Measurements from ENCODE around the gene TBC1D2B. TPM values are rescaled to one million over a fixed set of nuclear protein-coding genes. Genes with fewer than 3 reads are reported as not detected.
"Not testable (repeated sequence)": the region's sequence is repeated elsewhere in the genome, so short reads cannot be mapped to it uniquely, and the experiment has no call there.

The TBC1D2B gene
- total RNA-seq, 1 experiment from 2014 or later, result 9.9 TPM

- H3K36me3 ChIP-seq (replicated peaks; ENCODE audit: control insufficient read depth, insufficient read depth, low read length); DNase-seq; H3K4me3 ChIP-seq (ENCODE audit: insufficient read depth, low read depth, low read length); H3K27me3 ChIP-seq (ENCODE audit: control insufficient read depth, insufficient read depth, low read length): not testable (repeated sequence)
Observed at GRCh38 chr15:77994893-77995536, 82.5 kb downstream of the TBC1D2B start.

DNA sequence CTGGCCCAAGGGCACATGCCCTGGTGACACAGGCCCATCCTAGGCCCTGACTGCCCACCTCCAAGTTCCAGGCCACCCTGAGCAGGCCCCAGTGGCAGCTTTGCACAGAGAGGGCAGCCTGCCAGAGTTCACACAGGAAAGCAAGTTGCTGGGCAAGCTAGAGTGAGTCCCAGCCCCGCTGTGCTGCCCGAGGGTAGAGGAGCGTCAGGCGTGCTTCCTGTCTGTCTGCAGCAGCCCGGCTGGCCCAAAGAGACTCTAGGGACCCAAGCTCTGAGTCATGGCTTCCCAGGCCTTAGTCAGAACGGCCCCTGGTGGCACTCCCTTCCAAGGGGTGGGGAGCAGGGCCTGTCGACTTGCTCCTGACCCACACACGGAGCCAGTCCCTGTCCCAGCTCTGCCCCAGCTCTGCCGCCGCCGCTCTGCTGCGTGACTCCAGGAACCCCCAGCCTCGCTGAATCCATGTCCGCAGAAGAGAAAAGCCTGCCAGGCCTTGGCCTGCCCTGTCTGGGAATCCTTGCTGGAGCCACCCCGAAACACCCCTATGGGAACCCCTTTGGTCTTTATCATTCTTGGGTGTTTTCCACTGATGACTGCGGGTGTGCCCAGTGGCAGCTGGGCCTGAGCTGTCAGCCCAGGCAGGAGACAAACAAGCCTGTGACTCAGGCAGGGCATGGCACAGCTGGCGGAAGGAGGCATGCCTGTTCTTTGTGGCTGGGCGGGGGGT lies 83.4 kb downstream of the TBC1D2B start:
- H3K4me3 ChIP-seq (ENCODE audit: insufficient read depth, low read depth, low read length); H3K27me3 ChIP-seq (ENCODE audit: control insufficient read depth, insufficient read depth, low read length); DNase-seq; H3K36me3 ChIP-seq (replicated peaks; ENCODE audit: control insufficient read depth, insufficient read depth, low read length): not testable (repeated sequence)

GRCh38 chr15:77993374-77993911 lies 84.1 kb downstream of the TBC1D2B start:
- Histone ChIP-seq H3K36me3 (replicated peaks; ENCODE audit: control insufficient read depth, insufficient read depth, low read length) (no peaks in the 10 kb centered on the region; the same call in 1 of the 2 replicates), H3K4me3 (ENCODE audit: insufficient read depth, low read depth, low read length) (no peak overlapping the region), H3K27me3 (ENCODE audit: control insufficient read depth, insufficient read depth, low read length) (no peaks in the 10 kb centered on the region)
- DNase-seq, result no peak

GRCh38 chr15:77992356-77993222 lies 84.9 kb downstream of the TBC1D2B start:
- Histone ChIP-seq H3K27me3 (ENCODE audit: control insufficient read depth, insufficient read depth, low read length) (no peaks in the 10 kb centered on the region), H3K4me3 (ENCODE audit: insufficient read depth, low read depth, low read length) (no peak overlapping the region), H3K36me3 (replicated peaks; ENCODE audit: control insufficient read depth, insufficient read depth, low read length) (no peaks in the 10 kb centered on the region)
- no peak for DNase-seq

DNA sequence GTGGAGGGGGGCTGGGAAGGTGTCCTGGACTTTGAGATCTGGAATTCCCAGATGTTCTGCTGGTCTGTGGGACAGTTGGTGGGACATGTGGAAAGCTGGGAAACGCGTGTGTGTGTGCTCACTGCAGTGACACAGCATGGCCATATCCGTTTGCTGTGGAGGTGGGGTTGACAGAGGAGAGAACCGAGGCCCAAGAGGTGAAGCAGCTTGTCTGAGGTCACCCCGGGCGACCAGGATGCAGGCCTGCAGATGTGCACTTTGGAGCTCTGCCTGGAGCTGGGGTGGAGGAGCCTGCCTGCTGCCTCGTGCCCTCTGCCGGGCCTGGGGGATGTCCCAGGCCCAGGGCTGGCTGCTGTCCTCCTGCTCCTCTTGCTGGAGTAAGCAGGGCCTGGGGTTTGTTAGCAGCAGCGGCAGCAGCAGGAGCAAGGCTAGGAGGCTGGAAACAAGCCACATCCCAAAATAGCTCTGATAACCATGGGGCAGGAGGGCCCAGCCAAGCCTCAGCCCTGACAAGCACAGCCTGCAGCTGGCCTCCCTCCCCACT lies 85.8 kb downstream of the TBC1D2B start:
- H3K4me3 ChIP-seq (ENCODE audit: insufficient read depth, low read depth, low read length); H3K36me3 ChIP-seq (replicated peaks; ENCODE audit: control insufficient read depth, insufficient read depth, low read length); DNase-seq; H3K27me3 ChIP-seq (ENCODE audit: control insufficient read depth, insufficient read depth, low read length): not testable (repeated sequence)

GRCh38 chr15:77991029-77991406 lies 86.5 kb downstream of the TBC1D2B start:
- Histone ChIP-seq H3K27me3 (ENCODE audit: control insufficient read depth, insufficient read depth, low read length) (no peaks in the 10 kb centered on the region), H3K4me3 (ENCODE audit: insufficient read depth, low read depth, low read length) (no peak overlapping the region), H3K36me3 (replicated peaks; ENCODE audit: control insufficient read depth, insufficient read depth, low read length) (no peaks in the 10 kb centered on the region)
- DNase-seq, result no peak

GRCh38 chr15:77989296-77990143 lies 88.0 kb downstream of the TBC1D2B start:
- no peak overlapping the region for H3K4me3 ChIP-seq (ENCODE audit: insufficient read depth, low read depth, low read length)
- H3K27me3 ChIP-seq (ENCODE audit: control insufficient read depth, insufficient read depth, low read length), result no peaks in the 10 kb centered on the region
- H3K36me3 ChIP-seq (replicated peaks; ENCODE audit: control insufficient read depth, insufficient read depth, low read length), result no peaks in the 10 kb centered on the region
- DNase-seq, result no peak

- DNase-seq, result no peak
- Histone ChIP-seq H3K4me3 (ENCODE audit: insufficient read depth, low read depth, low read length) (no peak overlapping the region), H3K36me3 (replicated peaks; ENCODE audit: control insufficient read depth, insufficient read depth, low read length) (no peaks in the 10 kb centered on the region), H3K27me3 (ENCODE audit: control insufficient read depth, insufficient read depth, low read length) (no peaks in the 10 kb centered on the region)
Observed at GRCh38 chr15:77988347-77989295, 88.9 kb downstream of the TBC1D2B start.

- not testable (repeated sequence) for H3K4me3 ChIP-seq (ENCODE audit: insufficient read depth, low read depth, low read length); H3K36me3 ChIP-seq (replicated peaks; ENCODE audit: control insufficient read depth, insufficient read depth, low read length); H3K27me3 ChIP-seq (ENCODE audit: control insufficient read depth, insufficient read depth, low read length)
- peak; percentile 39 for DNase-seq
Observed at GRCh38 chr15:77987765-77988136, 89.8 kb downstream of the TBC1D2B start.

GRCh38 chr15:77986891-77987764 lies 90.4 kb downstream of the TBC1D2B start:
- H3K27me3 ChIP-seq (ENCODE audit: control insufficient read depth, insufficient read depth, low read length), result no peaks in the 10 kb centered on the region
- H3K4me3 ChIP-seq (ENCODE audit: insufficient read depth, low read depth, low read length), result no peak overlapping the region
- peak; percentile 78 for DNase-seq
- no peaks in the 10 kb centered on the region for H3K36me3 ChIP-seq (replicated peaks; ENCODE audit: control insufficient read depth, insufficient read depth, low read length)

DNA sequence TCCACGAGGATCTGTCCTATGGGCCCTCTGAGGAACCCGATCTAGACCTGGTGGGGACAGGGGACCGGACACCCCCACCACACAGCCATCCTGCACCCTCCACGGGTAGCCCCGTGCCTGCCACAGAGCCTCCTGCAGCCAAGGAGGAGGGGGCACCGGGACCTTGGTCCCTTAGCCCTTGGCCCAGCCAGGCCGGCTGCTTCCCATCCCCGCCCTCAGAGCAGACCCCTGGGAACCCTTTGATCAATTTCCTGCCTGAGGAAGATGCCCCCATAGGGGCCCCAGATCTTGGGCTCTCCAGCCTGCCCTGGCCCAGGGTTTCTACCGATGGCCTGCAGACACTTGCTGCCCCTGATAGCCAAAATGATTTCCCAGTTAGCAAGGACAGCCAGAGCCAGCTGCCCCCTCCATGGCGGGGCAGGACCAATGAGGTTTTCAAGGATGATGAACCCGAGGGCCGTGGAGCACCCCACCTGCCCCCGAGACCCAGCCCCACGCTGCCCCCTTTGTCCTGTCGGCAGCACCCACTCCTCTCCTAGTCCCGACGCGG lies 91.5 kb downstream of the TBC1D2B start:
- DNase-seq, result peak; percentile 19
- H3K36me3 ChIP-seq (replicated peaks; ENCODE audit: control insufficient read depth, insufficient read depth, low read length), result no peaks in the 10 kb centered on the region
- no peaks in the 10 kb centered on the region for H3K27me3 ChIP-seq (ENCODE audit: control insufficient read depth, insufficient read depth, low read length)
- H3K4me3 ChIP-seq (ENCODE audit: insufficient read depth, low read depth, low read length), result no peak overlapping the region

Measured in H7 (cell line).